Natural killer cell (primary cell): ENCODE results near the gene CHD6. TPM values are rescaled to one million over a fixed set of nuclear protein-coding genes. Genes with fewer than 3 reads are reported as not detected.

ENCODE experiments used
- ATAC-seq, 3 donors: fragments of 150-1000 bp in 2 of 3; fragments of 200-7000 bp in 1 of 3; cut with Tn5 transposase; 1 replicate in 1 of 3; 2 replicates in 2 of 3; pipeline ENCODE4 v1.10.0; 2021; ENCODE audit warnings: mild to moderate bottlenecking in 2 of 3, moderate library complexity in 2 of 3
- DNase-seq, 2 donors: peaks; one replicate each; pipeline versions ENCODE4 v3.0.0 to v3.0.0-alpha.2; 2013 to 2021; ENCODE audit warnings: mixed read lengths in 1 of 2
- H3K27ac ChIP-seq: one replicate; pipeline ENCODE4 v1.5.1; 2013; ENCODE audit warnings: mild to moderate bottlenecking, low read length
- H3K27me3 ChIP-seq: one replicate; pipeline ENCODE4 v1.6.1; 2013; ENCODE audit warnings: low read length; ENCODE audit not compliant: control insufficient read depth, insufficient read depth
- H3K36me3 ChIP-seq: one replicate; pipeline ENCODE4 v1.6.1; 2013; ENCODE audit warnings: low read length; ENCODE audit not compliant: control insufficient read depth, insufficient read depth
- H3K4me1 ChIP-seq: one replicate; pipeline ENCODE4 v1.6.1; 2013; ENCODE audit warnings: low read length; ENCODE audit not compliant: control insufficient read depth, insufficient read depth
- H3K4me3 ChIP-seq: one replicate; pipeline ENCODE4 v1.5.1; 2013; ENCODE audit warnings: low read length
- H3K9me3 ChIP-seq: one replicate; pipeline ENCODE4 v1.6.1; 2013; ENCODE audit warnings: low read length; ENCODE audit not compliant: control insufficient read depth, insufficient read depth
- H3K27ac Mint-ChIP-seq, 2 donors: one replicate each; pipeline ENCODE4 v1.8.0; 2022; ENCODE audit warnings: mild to moderate bottlenecking in 2 of 2, mixed read lengths in 2 of 2, moderate library complexity in 1 of 2
- H3K27me3 Mint-ChIP-seq, 2 donors: one replicate each; pipeline ENCODE4 v1.8.0; 2022; ENCODE audit warnings: low read depth in 2 of 2, mixed read lengths in 2 of 2
- H3K36me3 Mint-ChIP-seq: one replicate; pipeline ENCODE4 v1.8.0; 2022; ENCODE audit warnings: mixed read lengths
- H3K4me1 Mint-ChIP-seq, 2 donors: one replicate each; pipeline ENCODE4 v1.8.0; 2022; ENCODE audit warnings: mixed read lengths in 2 of 2
- H3K4me3 Mint-ChIP-seq: one replicate; pipeline ENCODE4 v1.8.0; 2022; ENCODE audit warnings: mild to moderate bottlenecking, moderate library complexity, mixed read lengths
- H3K9me3 Mint-ChIP-seq, 2 donors: one replicate each; pipeline ENCODE4 v1.8.0; 2022; ENCODE audit warnings: mixed read lengths in 2 of 2
- WGBS: methylation state at CpG from one replicate; pipeline ENCODE4 v1.1.7; 2013; ENCODE audit warnings: missing lambda C conversion rate; ENCODE audit not compliant: insufficient coverage; 5-methylcytosine and 5-hydroxymethylcytosine counted together
- intact Hi-C: fragments of 100-400 bp; cut with micrococcal nuclease; formaldehyde crosslinking; loops from one replicate; pipeline ENCODE4 v1.14.2; 2022
- total RNA-seq, 4 donors: library from RNA; stranded (reverse); fragments of 120-200 nt in 1 of 4; gene quantifications; one replicate each; pipeline versions ENCODE4 v1.2.3 to v1.2.4, GENCODE V29; 2013 to 2022
- TF ChIP-seq, protein P1 (sequence below): fragments of 200-600 bp; IDR thresholded peaks from one replicate; pipeline ENCODE4 v1.8.0; 2022; ENCODE audit warnings: antibody characterized with exemption

The CHD6 gene
- total RNA-seq, 3 donors from 2014 or later (not counting 1 experiment from before 2014, with no cell fraction given): 82.8 to 96.6 (median 90.4) TPM

DNA sequence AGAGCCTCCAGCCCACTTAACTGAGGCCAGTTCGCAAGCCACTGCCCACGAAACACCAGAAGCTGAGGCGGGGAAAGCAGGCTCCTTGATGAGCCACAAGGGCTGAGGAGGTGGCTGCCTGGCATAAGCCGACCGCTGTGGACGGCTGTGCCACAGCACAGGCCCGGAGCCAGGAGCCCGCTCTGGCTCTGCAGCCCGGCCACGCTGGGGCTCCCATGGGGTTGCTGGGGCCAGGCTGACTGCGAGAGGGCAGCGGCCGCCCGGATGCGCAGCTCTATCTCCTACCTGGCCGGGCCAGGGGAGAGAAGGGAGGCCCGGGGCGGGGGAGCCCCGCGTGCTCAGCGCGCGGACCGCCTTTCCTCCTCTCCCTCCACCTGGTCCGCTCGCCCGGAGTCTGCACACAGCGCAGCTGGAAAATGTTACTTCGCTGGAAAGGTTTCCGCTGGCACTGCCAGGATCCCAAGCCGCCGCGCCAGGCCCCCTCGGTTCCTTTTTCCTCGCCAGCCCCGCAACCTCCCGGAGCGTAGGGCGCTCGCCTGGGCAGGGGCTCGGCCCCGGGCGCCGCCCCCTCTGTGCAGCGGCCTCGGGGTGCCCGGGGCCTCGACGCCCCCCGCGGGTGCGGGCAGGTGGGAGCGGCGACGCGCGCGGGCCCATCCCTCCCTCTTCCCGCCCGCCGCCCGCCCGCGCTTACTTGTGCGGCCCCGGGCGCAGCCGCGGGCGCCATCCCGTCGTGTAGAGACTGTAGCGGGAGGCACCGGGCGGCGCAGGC, 252.2 kb downstream of the CHD6 start:
- no peak overlapping the region for H3K27ac Mint-ChIP-seq
- peaks cover 34 to 41% of the 10 kb centered on the region in 2 donors for H3K27me3 Mint-ChIP-seq
- H3K36me3 Mint-ChIP-seq: no peaks in the 10 kb centered on the region
- Histone ChIP-seq H3K27me3 (peaks cover 5% of the 10 kb centered on the region), H3K36me3 (no peaks in the 10 kb centered on the region), H3K4me3 (no peak overlapping the region), H3K9me3 (peaks cover under 1% of the 10 kb centered on the region), H3K4me1 (no peaks in the 10 kb centered on the region), H3K27ac (no peak overlapping the region)
- peaks cover 0 to 5% of the 10 kb centered on the region in 2 donors for H3K4me1 Mint-ChIP-seq
- TF ChIP-seq, protein P1, sequence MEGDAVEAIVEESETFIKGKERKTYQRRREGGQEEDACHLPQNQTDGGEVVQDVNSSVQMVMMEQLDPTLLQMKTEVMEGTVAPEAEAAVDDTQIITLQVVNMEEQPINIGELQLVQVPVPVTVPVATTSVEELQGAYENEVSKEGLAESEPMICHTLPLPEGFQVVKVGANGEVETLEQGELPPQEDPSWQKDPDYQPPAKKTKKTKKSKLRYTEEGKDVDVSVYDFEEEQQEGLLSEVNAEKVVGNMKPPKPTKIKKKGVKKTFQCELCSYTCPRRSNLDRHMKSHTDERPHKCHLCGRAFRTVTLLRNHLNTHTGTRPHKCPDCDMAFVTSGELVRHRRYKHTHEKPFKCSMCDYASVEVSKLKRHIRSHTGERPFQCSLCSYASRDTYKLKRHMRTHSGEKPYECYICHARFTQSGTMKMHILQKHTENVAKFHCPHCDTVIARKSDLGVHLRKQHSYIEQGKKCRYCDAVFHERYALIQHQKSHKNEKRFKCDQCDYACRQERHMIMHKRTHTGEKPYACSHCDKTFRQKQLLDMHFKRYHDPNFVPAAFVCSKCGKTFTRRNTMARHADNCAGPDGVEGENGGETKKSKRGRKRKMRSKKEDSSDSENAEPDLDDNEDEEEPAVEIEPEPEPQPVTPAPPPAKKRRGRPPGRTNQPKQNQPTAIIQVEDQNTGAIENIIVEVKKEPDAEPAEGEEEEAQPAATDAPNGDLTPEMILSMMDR: no peak
- no peak for ATAC-seq
- no peaks in the 10 kb centered on the region for H3K9me3 Mint-ChIP-seq
- 6% methylated on average over 76 of the region's 76 CpGs for WGBS
- no peak for DNase-seq
- intact Hi-C loops: no loop called here
- no peak overlapping the region for H3K4me3 Mint-ChIP-seq

GRCh38 chr20:41364967-41365765, 253.0 kb downstream of the CHD6 start:
- Mint-ChIP-seq H3K27ac (no peak overlapping the region), H3K27me3 (peaks cover 33 to 40% of the 10 kb centered on the region in 2 donors), H3K4me3 (no peak overlapping the region), H3K36me3 (no peaks in the 10 kb centered on the region), H3K4me1 (peaks cover 0 to 5% of the 10 kb centered on the region in 2 donors), H3K9me3 (no peaks in the 10 kb centered on the region)
- no peaks in the 10 kb centered on the region for H3K36me3 ChIP-seq
- H3K4me3 ChIP-seq: no peak overlapping the region
- H3K27ac ChIP-seq: no peak overlapping the region
- no peaks in the 10 kb centered on the region for H3K4me1 ChIP-seq
- TF ChIP-seq, protein P1: no peak
- 84% methylated on average over 19 of the region's 19 CpGs for WGBS
- ATAC-seq: no peak
- H3K9me3 ChIP-seq: no peaks in the 10 kb centered on the region
- intact Hi-C loops: no loop called here
- DNase-seq: no peak
- H3K27me3 ChIP-seq: peaks cover 5% of the 10 kb centered on the region

DNA sequence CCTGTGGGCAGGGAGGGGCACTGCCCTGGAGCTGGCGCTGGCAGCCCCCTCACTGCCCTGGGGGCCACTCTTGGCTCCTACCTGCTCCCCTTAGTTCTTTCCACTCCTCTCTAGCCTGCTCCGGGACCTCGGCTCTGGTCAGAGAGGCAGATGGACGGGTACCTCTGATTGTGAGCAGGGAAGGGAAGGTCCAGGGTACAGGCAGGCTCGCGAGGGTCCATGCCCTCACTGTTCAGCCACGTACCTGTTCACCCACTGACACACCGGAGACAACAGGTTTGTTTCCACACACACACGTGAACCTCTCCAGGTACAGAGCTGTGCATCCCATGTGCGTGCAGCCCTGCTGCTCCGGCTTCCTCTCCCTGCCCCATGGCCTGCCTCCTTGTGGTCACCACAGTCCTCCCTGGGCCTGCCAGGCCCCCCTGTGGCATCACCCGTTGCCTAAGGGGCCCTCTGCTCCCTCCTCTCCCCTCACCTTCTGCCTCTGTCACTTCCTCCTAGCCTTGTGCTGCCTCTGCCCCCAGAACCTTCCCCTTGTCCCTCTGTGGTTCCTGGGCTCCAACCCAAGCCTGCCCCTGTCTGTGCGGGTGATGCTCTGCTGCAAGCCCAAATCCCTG, 253.8 kb downstream of the CHD6 start:
- H3K27ac Mint-ChIP-seq: no peak overlapping the region
- Histone ChIP-seq H3K4me1 (no peaks in the 10 kb centered on the region), H3K27me3 (peaks cover 5% of the 10 kb centered on the region), H3K36me3 (no peaks in the 10 kb centered on the region), H3K9me3 (no peaks in the 10 kb centered on the region), H3K4me3 (no peak overlapping the region), H3K27ac (no peak overlapping the region)
- H3K9me3 Mint-ChIP-seq: no peaks in the 10 kb centered on the region
- peaks cover 25 to 32% of the 10 kb centered on the region in 2 donors for H3K27me3 Mint-ChIP-seq
- WGBS: 80% methylated on average over 13 of the region's 13 CpGs
- peaks cover 0 to 5% of the 10 kb centered on the region in 2 donors for H3K4me1 Mint-ChIP-seq
- TF ChIP-seq, protein P1: no peak
- DNase-seq (no peak), ATAC-seq (no peak)
- no peak overlapping the region for H3K4me3 Mint-ChIP-seq
- intact Hi-C loops: no loop called here
- no peaks in the 10 kb centered on the region for H3K36me3 Mint-ChIP-seq
